Activated T-helper 17 cell treated with anti-CD3 and anti-CD28 coated beads, Interleukin-2, amount 50 U/mL, for 72 hours (primary cell): ENCODE results near the gene SCARF2. TPM values are rescaled to one million over a fixed set of nuclear protein-coding genes. Genes with fewer than 3 reads are reported as not detected.
"Not testable (repeated sequence)": the region's sequence is repeated elsewhere in the genome, so short reads cannot be mapped to it uniquely, and the experiment has no call there.

Source experiments
- ATAC-seq: fragments of 150-1000 bp; cut with Tn5 transposase; replicated peaks from 2 replicates; pipeline ENCODE4 v1.10.0; 2021; ENCODE audit warnings: mild to moderate bottlenecking, moderate library complexity
- H3K27ac Mint-ChIP-seq: one replicate; pipeline ENCODE4 v1.8.0; 2022; ENCODE audit warnings: mixed read lengths
- H3K27me3 Mint-ChIP-seq: one replicate; pipeline ENCODE4 v1.8.0; 2022; ENCODE audit warnings: mixed read lengths
- H3K36me3 Mint-ChIP-seq: one replicate; pipeline ENCODE4 v1.8.0; 2022; ENCODE audit warnings: low read depth, mild to moderate bottlenecking, mixed read lengths
- H3K4me1 Mint-ChIP-seq: one replicate; pipeline ENCODE4 v1.8.0; 2022; ENCODE audit warnings: mixed read lengths
- H3K4me3 Mint-ChIP-seq: one replicate; pipeline ENCODE4 v1.8.0; 2022; ENCODE audit warnings: mild to moderate bottlenecking, mixed read lengths
- H3K9me3 Mint-ChIP-seq: one replicate; pipeline ENCODE4 v1.8.0; 2022; ENCODE audit warnings: mixed read lengths
- total RNA-seq, 2 donors: library from RNA; stranded (reverse); gene quantifications; one replicate each; pipeline ENCODE4 v1.2.3, GENCODE V29; 2022

The SCARF2 gene
- total RNA-seq, 2 donors from 2014 or later, result 0.43 to 1.5 TPM

DNA sequence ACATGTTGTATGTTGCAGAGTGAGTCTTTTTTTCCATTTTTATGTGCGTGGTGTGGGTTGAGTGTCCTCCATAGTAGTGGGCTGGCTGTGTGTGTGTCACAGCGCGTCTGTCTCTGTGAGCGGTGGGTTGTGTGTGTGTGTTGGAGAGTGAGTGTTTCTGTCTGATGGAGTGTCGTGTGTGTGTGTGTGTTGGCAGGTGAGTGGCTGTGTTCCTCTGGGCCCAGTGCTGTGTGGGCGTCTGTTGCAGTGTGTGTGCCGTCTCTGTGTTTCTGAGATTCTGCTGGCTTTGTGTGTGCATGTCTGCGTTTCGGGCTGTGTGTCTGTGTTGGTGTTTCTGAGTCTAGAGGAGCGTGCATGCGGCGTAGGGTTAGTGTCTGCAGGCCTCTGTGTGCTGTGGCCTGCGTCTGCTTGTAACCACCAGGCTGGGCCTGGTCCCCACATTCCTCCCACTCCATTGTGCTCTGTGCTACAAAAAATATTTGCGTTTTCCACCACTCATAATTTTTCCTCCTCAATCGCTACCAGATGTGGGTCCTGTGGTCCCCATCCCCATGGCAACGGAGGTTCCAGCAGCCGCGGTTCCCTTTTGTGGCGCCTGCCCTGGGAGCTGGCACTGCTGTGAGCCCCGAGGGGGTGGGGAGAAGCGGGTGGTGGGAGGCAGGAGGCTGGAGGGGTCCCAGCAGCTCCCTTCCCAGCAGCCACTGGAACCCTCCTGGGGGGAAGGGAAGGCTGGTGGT lies 15.2 kb downstream of the SCARF2 start:
- H3K27ac Mint-ChIP-seq, result no peak overlapping the region
- no peak overlapping the region for H3K4me3 Mint-ChIP-seq
- ATAC-seq, result peak; percentile 38
- H3K36me3 Mint-ChIP-seq, result no peaks in the 10 kb centered on the region
- no peaks in the 10 kb centered on the region for H3K4me1 Mint-ChIP-seq
- peaks cover 6% of the 10 kb centered on the region for H3K27me3 Mint-ChIP-seq
- H3K9me3 Mint-ChIP-seq, result no peaks in the 10 kb centered on the region

DNA sequence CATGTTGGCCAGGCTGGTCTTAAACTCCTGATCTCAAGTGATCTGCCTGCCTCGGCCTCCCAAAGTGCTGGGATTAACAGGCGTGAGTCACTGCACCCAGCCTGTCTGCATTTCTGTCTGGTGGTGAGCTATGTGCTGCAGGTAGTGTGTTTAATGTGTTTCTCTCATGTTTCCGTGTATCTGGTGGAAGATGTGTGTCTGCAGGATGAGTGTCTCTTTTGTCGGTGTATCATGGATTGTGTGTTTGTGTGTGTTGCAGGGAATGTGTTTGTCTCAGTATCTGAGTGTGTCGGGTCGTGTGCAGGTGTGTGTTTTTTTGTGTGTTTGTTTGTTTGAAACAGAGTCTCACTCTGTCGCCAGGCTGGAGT lies 16.1 kb downstream of the SCARF2 start:
- Mint-ChIP-seq H3K36me3 (no peaks in the 10 kb centered on the region), H3K27me3 (no peaks in the 10 kb centered on the region), H3K4me1 (no peaks in the 10 kb centered on the region), H3K4me3 (no peak overlapping the region), H3K27ac (no peak overlapping the region), H3K9me3 (no peaks in the 10 kb centered on the region)
- no peak for ATAC-seq

DNA sequence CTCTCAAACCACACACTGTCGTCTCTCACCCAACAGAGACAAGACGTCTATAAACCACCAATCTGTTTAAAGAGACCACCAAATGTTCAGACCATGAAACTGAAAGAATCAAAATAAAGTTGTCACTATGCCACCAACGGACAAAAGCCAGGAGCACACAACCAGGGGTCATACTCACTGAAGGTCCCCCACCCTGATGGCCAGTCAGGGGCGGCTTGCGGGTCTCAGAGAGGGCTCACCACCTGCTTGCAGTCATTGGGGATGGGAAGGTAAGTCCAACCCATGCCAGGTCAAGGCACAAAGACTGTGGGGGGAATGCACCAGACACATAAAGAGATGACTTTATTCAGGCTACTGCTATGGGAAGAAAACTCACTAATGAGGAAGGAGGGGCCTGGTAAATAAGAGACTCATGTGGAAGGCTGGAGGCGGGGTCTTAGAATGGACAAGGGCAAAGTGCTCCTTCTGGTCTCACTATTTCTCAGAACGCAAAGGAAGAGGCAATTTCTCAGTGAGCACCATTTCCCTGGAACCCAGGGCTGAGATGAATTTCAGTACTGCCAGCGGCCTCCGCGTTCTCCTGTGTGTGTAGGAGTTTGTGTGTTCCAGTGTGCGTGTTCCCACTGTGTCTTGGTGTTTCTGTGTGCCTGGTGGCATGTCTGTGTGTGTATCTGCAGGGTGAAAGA lies 17.3 kb downstream of the SCARF2 start:
- H3K36me3 Mint-ChIP-seq, result no peaks in the 10 kb centered on the region
- no peaks in the 10 kb centered on the region for H3K27me3 Mint-ChIP-seq
- H3K4me3 Mint-ChIP-seq, result no peak overlapping the region
- H3K9me3 Mint-ChIP-seq, result no peaks in the 10 kb centered on the region
- H3K4me1 Mint-ChIP-seq, result no peaks in the 10 kb centered on the region
- H3K27ac Mint-ChIP-seq, result no peak overlapping the region
- no peak for ATAC-seq

DNA sequence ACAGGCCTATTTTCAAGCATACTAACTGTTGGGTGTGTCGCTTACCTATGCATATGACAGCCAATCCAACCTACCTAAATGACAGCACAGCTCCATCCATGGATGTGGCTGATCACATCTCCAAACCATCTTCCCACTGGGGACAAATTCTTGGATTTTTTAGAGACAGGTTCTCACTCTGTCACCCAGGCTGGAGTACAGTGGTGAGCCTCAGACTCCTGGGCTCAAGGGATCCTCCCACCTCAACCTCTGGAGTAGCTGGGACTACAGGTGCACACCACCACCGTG lies 18.0 kb downstream of the SCARF2 start:
- H3K36me3 Mint-ChIP-seq, result no peaks in the 10 kb centered on the region

DNA sequence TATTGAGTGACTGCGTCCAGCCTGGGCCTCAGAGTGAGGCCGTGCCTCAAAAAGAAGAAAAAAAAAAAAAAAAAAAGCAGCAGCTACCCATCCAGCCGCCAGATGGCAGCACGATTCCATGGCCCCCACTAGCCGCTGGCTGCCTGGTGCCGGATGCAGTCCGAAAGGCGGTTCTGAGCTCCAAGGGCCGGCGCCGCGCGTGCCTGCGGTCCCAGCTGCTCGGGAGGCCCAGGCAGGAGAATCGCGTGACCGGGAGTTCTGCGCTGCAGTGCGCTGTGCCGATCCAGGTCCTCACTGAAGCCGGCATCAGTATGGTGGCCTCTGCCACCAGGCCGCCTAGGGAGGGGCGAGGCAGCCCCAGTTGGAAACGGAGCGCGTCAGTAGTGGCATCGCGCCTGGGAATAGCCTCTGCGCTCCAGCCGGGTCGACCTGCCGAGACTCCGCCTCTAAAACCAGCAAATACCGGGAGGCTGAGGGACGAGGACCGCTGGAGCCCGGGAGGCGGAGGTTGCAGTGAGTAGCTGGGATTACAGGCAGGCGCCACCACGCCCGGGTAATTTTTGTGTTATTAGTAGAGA lies 19.3 kb downstream of the SCARF2 start:
- Mint-ChIP-seq H3K9me3 (no peaks in the 10 kb centered on the region), H3K4me3 (peak overlapping the region; percentile 59), H3K27ac (no peak overlapping the region), H3K36me3 (no peaks in the 10 kb centered on the region), H3K4me1 (no peaks in the 10 kb centered on the region), H3K27me3 (no peaks in the 10 kb centered on the region)
- peak; percentile 85 for ATAC-seq

More for the DNA sequence above, 18.0 kb downstream of the SCARF2 start:
- Mint-ChIP-seq H3K9me3 (no peaks in the 10 kb centered on the region), H3K4me1 (no peaks in the 10 kb centered on the region), H3K27me3 (no peaks in the 10 kb centered on the region), H3K4me3 (no peak overlapping the region), H3K27ac (no peak overlapping the region)
- no peak for ATAC-seq

DNA sequence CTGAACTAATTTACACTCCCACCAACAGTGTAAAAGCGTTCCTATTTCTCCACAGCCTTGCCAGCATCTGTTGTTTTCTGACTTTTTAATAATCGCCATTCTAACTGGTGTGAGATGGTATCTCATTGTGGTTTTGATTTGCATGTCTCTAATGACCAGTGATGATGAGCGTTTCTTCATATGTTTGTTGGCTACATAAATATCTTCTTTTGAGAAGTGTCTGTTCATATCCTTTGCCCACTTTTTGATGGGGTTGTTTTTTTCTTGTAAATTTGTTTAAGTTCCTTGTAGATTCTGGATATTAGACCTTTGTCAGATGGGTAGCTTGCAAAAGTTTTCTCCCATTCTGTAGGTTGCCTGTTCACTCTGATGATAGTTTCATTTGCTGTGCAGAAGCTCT lies 21.9 kb downstream of the SCARF2 start:
- not testable (repeated sequence) for H3K4me1 Mint-ChIP-seq, H3K27ac Mint-ChIP-seq, H3K4me3 Mint-ChIP-seq, H3K9me3 Mint-ChIP-seq, H3K27me3 Mint-ChIP-seq, ATAC-seq, H3K36me3 Mint-ChIP-seq

DNA sequence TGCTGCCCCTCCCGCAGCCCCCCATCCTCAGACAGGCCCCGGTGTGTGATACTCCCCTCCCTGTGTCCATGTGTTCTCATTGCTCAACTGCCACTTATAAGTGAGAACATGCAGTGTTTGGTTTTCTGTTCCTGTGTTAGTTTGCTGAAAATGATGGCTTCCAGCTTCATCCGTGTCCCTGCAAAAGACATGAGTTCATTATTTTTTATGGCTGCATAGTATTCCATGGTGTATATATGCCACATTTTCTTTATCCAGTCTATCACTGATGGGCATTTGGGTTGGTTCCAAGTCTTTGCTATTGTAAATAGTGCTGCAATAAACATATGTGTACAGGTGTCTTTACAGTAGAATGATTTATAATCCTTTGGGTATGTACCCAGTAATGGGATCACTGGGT lies 22.4 kb downstream of the SCARF2 start:
- not testable (repeated sequence) for ATAC-seq, H3K27me3 Mint-ChIP-seq, H3K4me3 Mint-ChIP-seq, H3K36me3 Mint-ChIP-seq, H3K27ac Mint-ChIP-seq, H3K4me1 Mint-ChIP-seq, H3K9me3 Mint-ChIP-seq

DNA sequence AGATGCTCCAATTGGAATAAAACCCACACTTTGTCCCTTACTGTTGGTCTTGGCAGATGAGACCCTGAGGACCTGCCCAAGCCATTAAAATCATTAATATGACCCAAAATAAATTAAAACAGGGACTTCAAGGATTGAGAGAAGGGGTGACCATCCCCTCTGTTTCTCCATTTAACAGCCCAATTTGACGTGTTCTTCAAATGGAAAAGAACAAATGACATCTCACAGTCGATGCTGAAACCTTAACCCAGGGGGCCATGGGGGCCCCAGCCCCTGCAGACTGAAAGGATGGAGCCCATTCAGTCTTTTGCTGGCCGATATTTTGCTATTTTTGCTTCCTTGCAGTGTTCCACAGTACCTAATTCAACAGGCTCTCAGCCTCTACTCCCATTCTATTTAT lies 23.2 kb downstream of the SCARF2 start:
- Mint-ChIP-seq H3K9me3 (no peaks in the 10 kb centered on the region), H3K4me3 (no peak overlapping the region), H3K36me3 (no peaks in the 10 kb centered on the region), H3K27ac (no peak overlapping the region), H3K27me3 (no peaks in the 10 kb centered on the region), H3K4me1 (no peaks in the 10 kb centered on the region)
- ATAC-seq, result no peak

DNA sequence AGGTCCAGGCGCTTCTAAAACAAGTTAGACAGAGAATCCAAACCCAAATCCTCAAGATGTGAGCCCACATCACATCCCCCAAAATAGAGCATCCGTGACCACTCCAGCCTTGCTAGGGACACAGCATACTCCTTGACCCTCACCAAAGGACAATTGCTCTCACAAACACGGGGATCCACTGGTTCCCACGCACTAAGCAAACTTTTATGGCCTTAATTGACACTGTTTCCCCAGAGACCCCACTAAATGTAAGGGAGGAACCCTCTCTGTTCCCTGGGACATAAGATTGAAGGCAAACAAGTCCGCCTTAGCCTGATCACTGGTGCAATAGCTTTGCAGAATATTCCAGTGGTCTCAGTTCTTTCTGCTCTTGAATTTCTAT lies 23.6 kb downstream of the SCARF2 start:
- H3K27ac Mint-ChIP-seq, result no peak overlapping the region
- H3K36me3 Mint-ChIP-seq, result no peaks in the 10 kb centered on the region
- H3K4me3 Mint-ChIP-seq, result no peak overlapping the region
- no peaks in the 10 kb centered on the region for H3K27me3 Mint-ChIP-seq
- no peaks in the 10 kb centered on the region for H3K9me3 Mint-ChIP-seq
- no peaks in the 10 kb centered on the region for H3K4me1 Mint-ChIP-seq
- no peak for ATAC-seq

DNA sequence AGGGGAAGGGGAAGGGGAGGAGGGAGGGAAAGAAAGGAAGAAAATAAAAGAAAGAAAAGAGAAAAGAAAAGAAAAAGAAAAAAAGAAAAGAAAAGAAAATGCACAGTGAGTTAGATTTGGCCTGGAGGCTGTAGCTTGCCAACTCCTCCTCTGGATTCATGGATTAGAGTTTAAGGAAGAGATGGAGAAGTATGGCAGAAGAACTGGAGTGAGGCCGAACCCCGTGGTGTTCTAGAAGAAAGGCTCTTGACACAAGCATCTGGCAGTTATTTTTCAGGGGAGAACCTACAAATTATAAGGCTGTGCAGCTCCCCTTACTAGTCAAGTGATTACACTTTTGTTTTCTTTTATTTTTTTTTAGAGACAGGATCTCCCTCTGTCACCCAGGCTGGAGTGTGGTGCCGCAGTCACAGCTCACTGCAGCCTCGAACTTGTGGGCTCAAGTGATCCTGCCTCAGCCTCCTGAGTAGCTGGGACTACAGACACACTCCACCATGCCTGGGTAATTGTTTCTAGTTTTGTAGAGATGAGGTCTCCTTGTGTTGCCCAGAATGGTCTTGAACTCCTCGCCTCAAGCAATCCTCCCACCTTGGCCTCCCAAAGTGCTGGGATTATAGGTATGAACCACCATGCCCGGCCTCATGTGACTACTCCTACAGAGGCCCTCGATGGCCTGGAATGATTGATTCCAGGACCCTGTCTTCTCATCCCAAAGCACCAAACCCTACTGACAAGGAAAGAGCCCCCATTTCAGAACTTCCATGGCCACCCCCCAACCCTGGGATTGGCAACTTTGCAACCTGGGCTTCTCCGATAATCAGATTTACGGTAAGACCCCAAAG lies 24.2 kb downstream of the SCARF2 start:
- H3K27ac Mint-ChIP-seq, result no peak overlapping the region
- ATAC-seq, result no peak
- H3K27me3 Mint-ChIP-seq, result no peaks in the 10 kb centered on the region
- no peak overlapping the region for H3K4me3 Mint-ChIP-seq
- H3K36me3 Mint-ChIP-seq, result no peaks in the 10 kb centered on the region
- H3K9me3 Mint-ChIP-seq, result no peaks in the 10 kb centered on the region
- H3K4me1 Mint-ChIP-seq, result no peaks in the 10 kb centered on the region

DNA sequence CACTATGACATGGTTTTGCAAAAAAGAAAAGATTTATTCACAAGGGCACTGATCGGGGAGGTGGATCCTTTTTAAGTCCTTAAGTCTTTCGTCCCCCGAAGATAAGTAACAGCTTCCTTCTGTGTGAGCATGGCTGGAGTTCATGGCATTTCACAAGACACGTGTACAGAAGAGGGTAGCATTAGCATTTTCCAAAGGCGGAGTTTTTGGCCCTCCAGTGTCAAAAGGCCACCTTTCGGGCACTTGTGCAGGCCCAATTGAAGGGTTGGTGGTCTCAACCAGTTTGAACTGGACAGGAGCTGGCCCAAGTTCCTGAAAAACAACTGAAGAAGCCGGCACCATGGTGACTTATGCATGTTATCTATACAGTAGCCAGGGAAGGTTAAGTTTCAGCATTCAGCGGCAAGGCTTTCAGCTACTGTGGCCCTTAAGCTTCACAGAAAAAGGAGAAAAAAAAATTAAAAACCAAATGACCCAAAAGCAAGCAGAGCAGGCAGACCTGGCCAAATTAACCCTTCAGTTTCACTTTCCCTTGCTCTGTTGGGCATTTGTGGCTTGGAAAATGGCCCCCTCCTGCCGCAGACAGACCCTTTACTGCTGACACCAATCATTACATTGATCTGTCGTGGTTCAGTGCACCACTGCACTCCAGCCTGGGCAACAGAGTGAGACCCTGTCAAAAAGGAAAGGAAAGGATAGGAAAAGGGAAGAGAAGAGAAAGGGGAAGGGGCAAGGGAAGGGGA lies 25.0 kb downstream of the SCARF2 start:
- Mint-ChIP-seq H3K36me3 (no peaks in the 10 kb centered on the region), H3K4me3 (no peak overlapping the region), H3K27me3 (no peaks in the 10 kb centered on the region), H3K9me3 (no peaks in the 10 kb centered on the region), H3K27ac (no peak overlapping the region), H3K4me1 (no peaks in the 10 kb centered on the region)
- no peak for ATAC-seq

DNA sequence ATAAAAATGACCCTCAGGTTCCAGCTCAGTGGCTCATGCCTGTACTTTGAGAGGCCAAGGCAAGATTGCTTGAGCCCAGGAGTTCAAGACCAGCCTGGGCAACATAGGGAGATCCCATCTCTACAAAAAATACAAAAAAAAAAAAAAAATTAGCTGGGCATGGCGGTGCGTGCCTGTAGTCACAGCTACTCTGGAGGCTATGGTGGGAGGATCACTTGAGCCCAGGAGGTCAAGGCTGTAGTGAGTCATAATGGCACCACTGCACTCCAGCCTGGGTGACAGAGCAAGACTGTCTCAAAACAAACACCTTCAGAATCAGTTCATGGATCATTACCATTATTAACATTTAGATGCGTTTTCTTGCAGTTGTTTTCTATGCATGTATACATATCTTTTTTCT lies 28.2 kb downstream of the SCARF2 start:
- H3K27ac Mint-ChIP-seq, H3K9me3 Mint-ChIP-seq, H3K36me3 Mint-ChIP-seq, H3K4me3 Mint-ChIP-seq, H3K27me3 Mint-ChIP-seq, ATAC-seq, H3K4me1 Mint-ChIP-seq: not testable (repeated sequence)

DNA sequence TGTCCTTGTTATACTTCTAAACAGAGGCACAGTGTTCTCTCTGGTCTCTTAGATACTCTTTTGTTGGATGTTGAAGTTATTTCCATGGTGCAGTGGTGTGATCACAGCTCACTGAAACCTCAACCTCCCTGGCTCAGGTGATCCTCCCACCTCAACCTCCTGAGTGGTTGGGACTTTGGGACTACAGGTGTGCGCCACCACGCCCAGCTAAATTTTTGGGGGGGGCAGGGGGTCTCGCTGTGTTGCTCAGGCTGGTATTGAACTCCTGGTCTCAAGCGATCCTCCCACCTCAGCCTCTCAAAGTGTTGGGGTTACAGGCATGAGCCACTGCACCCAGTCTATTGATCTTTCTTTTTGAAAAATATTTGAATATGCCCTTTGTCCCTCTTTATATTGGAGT lies 28.7 kb downstream of the SCARF2 start:
- Mint-ChIP-seq H3K4me3 (no peak overlapping the region), H3K27me3 (no peaks in the 10 kb centered on the region), H3K36me3 (peaks cover 6% of the 10 kb centered on the region), H3K27ac (no peak overlapping the region), H3K4me1 (no peaks in the 10 kb centered on the region), H3K9me3 (no peaks in the 10 kb centered on the region)
- no peak for ATAC-seq

DNA sequence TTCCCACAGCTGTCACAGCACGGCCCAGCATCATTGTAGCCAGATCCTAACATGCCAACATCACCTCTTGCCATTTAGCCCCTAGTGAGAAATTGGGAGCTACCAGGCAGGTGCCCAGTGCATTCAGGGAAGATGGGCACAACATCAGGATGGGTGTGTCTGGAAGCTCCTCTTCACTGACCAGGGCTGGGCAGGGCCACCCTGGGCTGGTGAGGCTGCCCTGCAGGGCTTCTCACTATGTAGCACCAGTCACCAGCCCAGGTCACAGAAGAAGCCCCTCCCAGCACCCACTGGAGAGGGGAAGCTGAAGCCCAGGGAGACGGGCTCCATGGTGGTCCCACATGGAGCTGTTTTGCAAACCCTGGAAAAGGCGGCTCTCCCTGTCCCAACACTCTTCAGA lies 29.8 kb downstream of the SCARF2 start:
- Mint-ChIP-seq H3K36me3 (peaks cover 14% of the 10 kb centered on the region), H3K9me3 (no peaks in the 10 kb centered on the region), H3K27ac (no peak overlapping the region), H3K27me3 (no peaks in the 10 kb centered on the region), H3K4me3 (no peak overlapping the region), H3K4me1 (peaks cover 5% of the 10 kb centered on the region)
- no peak for ATAC-seq
